CD4-positive, alpha-beta T cell (primary cell): ENCODE data around the gene AGAP1. TPM values are rescaled to one million over a fixed set of nuclear protein-coding genes. Genes with fewer than 3 reads are reported as not detected.

Experiments used
- ATAC-seq: fragments of 200-7000 bp; cut with Tn5 transposase; one replicate; pipeline ENCODE4 v1.10.0; 2022; ENCODE audit warnings: mild to moderate bottlenecking; ENCODE audit not compliant: poor library complexity
- CTCF ChIA-PET: fragments of 350-600 bp; sonication (Branson Sonifier 250); formaldehyde crosslinking; loops from one replicate; lab custom pipeline; 2021; ENCODE audit warnings: antibody characterized with exemption, inconsistent platforms; lab: Charles Lee
- POLR2A ChIA-PET: fragments of 350-600 bp; sonication (Branson Sonifier 250); formaldehyde crosslinking; loops from one replicate; lab custom pipeline; 2021; ENCODE audit warnings: antibody characterized with exemption, inconsistent platforms; lab: Charles Lee
- DNase-seq, 14 experiments: peaks; one replicate each; pipeline ENCODE4 v3.0.0-alpha.2; 2013 to 2020; ENCODE audit warnings: mixed read lengths in 2 of 14
- H3K27ac ChIP-seq, 2 donors: one replicate each; pipeline versions ENCODE4 v1.5.1 to v1.7.0; 2013; ENCODE audit warnings: low read length in 2 of 2, low read depth in 1 of 2, mild to moderate bottlenecking in 1 of 2
- H3K27me3 ChIP-seq, 2 experiments: 1 replicate in 1 of 2; 2 replicates in 1 of 2; pipeline versions ENCODE4 v1.6.1 to v1.7.0; 2013; ENCODE audit warnings: low read length in 2 of 2, control low read depth in 1 of 2, mild to moderate bottlenecking in 1 of 2, moderate library complexity in 1 of 2; ENCODE audit not compliant: insufficient read depth in 2 of 2, control insufficient read depth in 1 of 2
- H3K36me3 ChIP-seq: one replicate; pipeline ENCODE4 v1.6.1; 2013; ENCODE audit warnings: low read length, control low read depth; ENCODE audit not compliant: insufficient read depth
- H3K4me1 ChIP-seq: one replicate; pipeline ENCODE4 v1.6.1; 2013; ENCODE audit warnings: low read length, control low read depth; ENCODE audit not compliant: insufficient read depth
- H3K4me3 ChIP-seq: one replicate; pipeline ENCODE4 v1.5.1; 2013; ENCODE audit warnings: mild to moderate bottlenecking, low read length, moderate library complexity
- H3K9me3 ChIP-seq, 2 experiments: 1 replicate in 1 of 2; 2 replicates in 1 of 2; pipeline versions ENCODE4 v1.6.1 to v1.7.0; 2013; ENCODE audit warnings: low read length in 2 of 2, mild to moderate bottlenecking in 2 of 2, control low read depth in 1 of 2, moderate library complexity in 1 of 2; ENCODE audit not compliant: control insufficient read depth in 1 of 2, insufficient read depth in 1 of 2
- H3K27ac Mint-ChIP-seq: one replicate; pipeline ENCODE4 v1.8.0; 2020; ENCODE audit warnings: mixed read lengths
- H3K27me3 Mint-ChIP-seq: one replicate; pipeline ENCODE4 v1.8.0; 2021; ENCODE audit warnings: mixed read lengths
- H3K36me3 Mint-ChIP-seq: one replicate; pipeline ENCODE4 v1.8.0; 2021; ENCODE audit warnings: low read depth, mixed read lengths
- H3K4me1 Mint-ChIP-seq: one replicate; pipeline ENCODE4 v1.8.0; 2021; ENCODE audit warnings: low read depth, mixed read lengths
- H3K4me3 Mint-ChIP-seq: one replicate; pipeline ENCODE4 v1.8.0; 2020; ENCODE audit warnings: mild to moderate bottlenecking, mixed read lengths
- H3K9me3 Mint-ChIP-seq: one replicate; pipeline ENCODE4 v1.8.0; 2020; ENCODE audit warnings: mixed read lengths
- intact Hi-C, 2 experiments: fragments of 100-400 bp; cut with DNase I in 1 of 2; cut with micrococcal nuclease in 1 of 2; formaldehyde crosslinking; loops; one replicate each; pipeline versions ENCODE4 v1.15.1 to v1.9.0; 2023 to 2025; cut with DNase I, micrococcal nuclease
- total RNA-seq, 174 experiments: library from RNA in 2 of 174; stranded (reverse) in 2 of 174; gene quantifications; one replicate each; pipeline ENCODE4 v1.2.3 and lab custom pipeline; 2021 to 2026
- TF ChIP-seq, protein P1 (sequence below): fragments of 200-600 bp; IDR thresholded peaks from one replicate; pipeline ENCODE4 v1.8.0; 2022; ENCODE audit warnings: antibody characterized with exemption, mild to moderate bottlenecking

The AGAP1 gene
- total RNA-seq, 2 experiments from 2014 or later, result 2.6 to 3.1 TPM

- POLR2A ChIA-PET, result no interaction called here
- Mint-ChIP-seq H3K4me3 (no peak overlapping the region), H3K27me3 (peaks cover 14% of the 10 kb centered on the region), H3K4me1 (no peaks in the 10 kb centered on the region), H3K36me3 (no peaks in the 10 kb centered on the region), H3K9me3 (no peaks in the 10 kb centered on the region), H3K27ac (no peak overlapping the region)
- Histone ChIP-seq H3K27me3 (no peaks in the 10 kb centered on the region), H3K4me3 (no peak overlapping the region), H3K9me3 (peaks cover 0 to 3% of the 10 kb centered on the region in 2 experiments), H3K27ac (no peak overlapping the region), H3K36me3 (no peaks in the 10 kb centered on the region), H3K4me1 (no peaks in the 10 kb centered on the region)
- DNase-seq, result no peak
- TF ChIP-seq, protein P1, sequence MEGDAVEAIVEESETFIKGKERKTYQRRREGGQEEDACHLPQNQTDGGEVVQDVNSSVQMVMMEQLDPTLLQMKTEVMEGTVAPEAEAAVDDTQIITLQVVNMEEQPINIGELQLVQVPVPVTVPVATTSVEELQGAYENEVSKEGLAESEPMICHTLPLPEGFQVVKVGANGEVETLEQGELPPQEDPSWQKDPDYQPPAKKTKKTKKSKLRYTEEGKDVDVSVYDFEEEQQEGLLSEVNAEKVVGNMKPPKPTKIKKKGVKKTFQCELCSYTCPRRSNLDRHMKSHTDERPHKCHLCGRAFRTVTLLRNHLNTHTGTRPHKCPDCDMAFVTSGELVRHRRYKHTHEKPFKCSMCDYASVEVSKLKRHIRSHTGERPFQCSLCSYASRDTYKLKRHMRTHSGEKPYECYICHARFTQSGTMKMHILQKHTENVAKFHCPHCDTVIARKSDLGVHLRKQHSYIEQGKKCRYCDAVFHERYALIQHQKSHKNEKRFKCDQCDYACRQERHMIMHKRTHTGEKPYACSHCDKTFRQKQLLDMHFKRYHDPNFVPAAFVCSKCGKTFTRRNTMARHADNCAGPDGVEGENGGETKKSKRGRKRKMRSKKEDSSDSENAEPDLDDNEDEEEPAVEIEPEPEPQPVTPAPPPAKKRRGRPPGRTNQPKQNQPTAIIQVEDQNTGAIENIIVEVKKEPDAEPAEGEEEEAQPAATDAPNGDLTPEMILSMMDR, result no peak
- intact Hi-C loops, result no loop called here
- CTCF ChIA-PET, result no interaction called here
- ATAC-seq, result no peak
Measured at GRCh38 chr2:235976516-235976915, 482.7 kb downstream of the AGAP1 start.

GRCh38 chr2:235976956-235977355, 483.1 kb downstream of the AGAP1 start:
- no peak overlapping the region for H3K4me3 Mint-ChIP-seq
- Histone ChIP-seq H3K4me1 (no peaks in the 10 kb centered on the region), H3K27me3 (no peaks in the 10 kb centered on the region), H3K27ac (no peak overlapping the region), H3K36me3 (no peaks in the 10 kb centered on the region), H3K9me3 (peaks cover 0 to 3% of the 10 kb centered on the region in 2 experiments), H3K4me3 (no peak overlapping the region)
- no peak for DNase-seq
- TF ChIP-seq, protein P1, result no peak
- no peaks in the 10 kb centered on the region for H3K9me3 Mint-ChIP-seq
- no peak for ATAC-seq
- H3K27me3 Mint-ChIP-seq, result peaks cover 14% of the 10 kb centered on the region
- H3K36me3 Mint-ChIP-seq, result no peaks in the 10 kb centered on the region
- POLR2A ChIA-PET, result no interaction called here
- H3K27ac Mint-ChIP-seq, result no peak overlapping the region
- intact Hi-C loops, result no loop called here
- no peaks in the 10 kb centered on the region for H3K4me1 Mint-ChIP-seq
- CTCF ChIA-PET, result no interaction called here

GRCh38 chr2:235977445-235977844, 483.6 kb downstream of the AGAP1 start:
- Mint-ChIP-seq H3K4me1 (no peaks in the 10 kb centered on the region), H3K36me3 (no peaks in the 10 kb centered on the region), H3K9me3 (no peaks in the 10 kb centered on the region), H3K4me3 (no peak overlapping the region), H3K27me3 (peaks cover 14% of the 10 kb centered on the region), H3K27ac (no peak overlapping the region)
- H3K4me3 ChIP-seq, result no peak overlapping the region
- DNase-seq, result no peak
- CTCF ChIA-PET, result no interaction called here
- no peak overlapping the region for H3K27ac ChIP-seq
- no peak for ATAC-seq
- H3K4me1 ChIP-seq, result no peaks in the 10 kb centered on the region
- H3K27me3 ChIP-seq, result no peaks in the 10 kb centered on the region
- peaks cover 0 to 3% of the 10 kb centered on the region in 2 experiments for H3K9me3 ChIP-seq
- intact Hi-C loops, result no loop called here
- POLR2A ChIA-PET, result no interaction called here
- no peaks in the 10 kb centered on the region for H3K36me3 ChIP-seq
- TF ChIP-seq, protein P1, result no peak
